Neural cell (in vitro differentiated cells): ENCODE data around the gene PTPN3. TPM values are rescaled to one million over a fixed set of nuclear protein-coding genes. Genes with fewer than 3 reads are reported as not detected.

ENCODE experiments used
- H2AFZ ChIP-seq: fragments of 200-600, 300-800 bp; sonication (generic), shearing (Covaris generic); 2 replicates; pipeline ENCODE4 v1.6.0; 2014; ENCODE audit warnings: low read depth, mild to moderate bottlenecking, antibody characterized with exemption, low read length, moderate library complexity
- H3F3A ChIP-seq: fragments of 200-600 bp; shearing (Covaris generic); 2 replicates; pipeline ENCODE4 v1.6.1; 2016; ENCODE audit warnings: mild to moderate bottlenecking, moderate library complexity, mixed read lengths, antibody characterized with exemption, low read length; ENCODE audit not compliant: insufficient read depth, poor library complexity, severe bottlenecking
- H3K27ac ChIP-seq: fragments of 200-600, 300-800 bp; sonication (generic), shearing (Covaris generic); 2 replicates; pipeline ENCODE4 v1.5.1; 2014; ENCODE audit warnings: mild to moderate bottlenecking, low read length, moderate library complexity
- H3K27me3 ChIP-seq: fragments of 300-800, 200-600 bp; sonication (generic), shearing (Covaris generic); 2 replicates; pipeline ENCODE4 v1.6.0; 2014; ENCODE audit warnings: mild to moderate bottlenecking, low read depth, low read length, moderate library complexity; ENCODE audit not compliant: insufficient read depth
- H3K36me3 ChIP-seq: fragments of 300-800, 200-600 bp; sonication (generic), shearing (Covaris generic); 2 replicates; pipeline ENCODE4 v1.5.1; 2014; ENCODE audit warnings: mild to moderate bottlenecking, antibody characterized with exemption, low read length, moderate library complexity; ENCODE audit not compliant: insufficient read depth
- H3K4me2 ChIP-seq: fragments of 300-800, 200-600 bp; sonication (generic), shearing (Covaris generic); 2 replicates; pipeline ENCODE4 v1.6.0; 2014; ENCODE audit warnings: mild to moderate bottlenecking, low read length
- H3K4me3 ChIP-seq: fragments of 300-800, 200-600 bp; sonication (generic), shearing (Covaris generic); 2 replicates; pipeline ENCODE4 v1.5.1; 2014; ENCODE audit warnings: mild to moderate bottlenecking, low read length, moderate library complexity
- H3K79me2 ChIP-seq: fragments of 200-600 bp; shearing (Covaris generic); replicated peaks from 2 replicates; pipeline ENCODE4 v1.6.0; 2014; ENCODE audit warnings: mild to moderate bottlenecking, low read length, moderate library complexity; ENCODE audit not compliant: insufficient read depth
- H3K9ac ChIP-seq: fragments of 300-800, 200-600 bp; sonication (generic), shearing (Covaris generic); 2 replicates; pipeline ENCODE4 v1.6.1; 2016; ENCODE audit warnings: mild to moderate bottlenecking, low read length, mixed read lengths
- H3K9me2 ChIP-seq: fragments of 200-600 bp; shearing (Covaris generic); 2 replicates; pipeline ENCODE4 v1.6.1; 2016; ENCODE audit warnings: mild to moderate bottlenecking, low read length, mixed read lengths; ENCODE audit not compliant: insufficient read depth
- H3K9me3 ChIP-seq: fragments of 200-600, 300-800 bp; sonication (generic), shearing (Covaris generic); 2 replicates; pipeline ENCODE4 v1.6.1; 2016; ENCODE audit warnings: mild to moderate bottlenecking, mixed run types, low read length, moderate library complexity, mixed read lengths
- H4K20me1 ChIP-seq: fragments of 200-600 bp; shearing (Covaris generic); 2 replicates; pipeline ENCODE4 v1.6.1; 2016; ENCODE audit warnings: mild to moderate bottlenecking, mixed run types; ENCODE audit not compliant: insufficient read depth
- EP300 ChIP-seq: fragments of 450-650 bp; conservative IDR thresholded peaks from 2 replicates; pipeline ENCODE4 v1.6.1; 2014; ENCODE audit warnings: antibody characterized with exemption, mild to moderate bottlenecking, moderate library complexity; ENCODE audit not compliant: poor library complexity, severe bottlenecking
- EZH2 ChIP-seq: fragments of 200-600, 300-800 bp; shearing (Covaris generic), sonication (generic); IDR thresholded peaks from 2 replicates; pipeline ENCODE4 v1.6.1; 2014; ENCODE audit warnings: antibody characterized with exemption, low read length, borderline replicate concordance, mild to moderate bottlenecking; ENCODE audit not compliant: insufficient read depth, poor library complexity, severe bottlenecking
- MXI1 ChIP-seq: fragments of 450-650 bp; conservative IDR thresholded peaks from 2 replicates; pipeline ENCODE4 v1.6.1; 2014; ENCODE audit warnings: antibody characterized with exemption, mild to moderate bottlenecking; ENCODE audit not compliant: poor library complexity, severe bottlenecking
- RAD21 ChIP-seq: fragments of 450-650 bp; conservative IDR thresholded peaks from 2 replicates; pipeline ENCODE4 v1.6.1; 2014; ENCODE audit warnings: antibody characterized with exemption, mild to moderate bottlenecking, moderate library complexity
- SMC3 ChIP-seq: fragments of 450-650 bp; conservative IDR thresholded peaks from 2 replicates; pipeline ENCODE4 v1.6.1; 2014; ENCODE audit warnings: antibody characterized with exemption, mild to moderate bottlenecking, moderate library complexity; ENCODE audit not compliant: poor library complexity
- polyA plus RNA-seq: library from polyadenylated mRNA; depleted of rRNA; stranded (reverse); fragments of >200 nt; gene quantifications from 2 replicates; pipeline ENCODE4 v1.2.3, GENCODE V29; 2014
- TF ChIP-seq, protein P1 (sequence below): fragments of 450-650 bp; IDR thresholded peaks from 2 replicates; pipeline ENCODE4 v1.5.1; 2014; ENCODE audit warnings: antibody characterized with exemption, mild to moderate bottlenecking, moderate library complexity; ENCODE audit not compliant: poor library complexity, severe bottlenecking
- TF ChIP-seq, protein P2 (sequence below): IDR thresholded peaks from 2 replicates; pipeline ENCODE4 v1.6.1; 2012; ENCODE audit warnings: borderline replicate concordance

The PTPN3 gene
- polyA plus RNA-seq, 1 donor from 2014 or later: 3.8 TPM

DNA sequence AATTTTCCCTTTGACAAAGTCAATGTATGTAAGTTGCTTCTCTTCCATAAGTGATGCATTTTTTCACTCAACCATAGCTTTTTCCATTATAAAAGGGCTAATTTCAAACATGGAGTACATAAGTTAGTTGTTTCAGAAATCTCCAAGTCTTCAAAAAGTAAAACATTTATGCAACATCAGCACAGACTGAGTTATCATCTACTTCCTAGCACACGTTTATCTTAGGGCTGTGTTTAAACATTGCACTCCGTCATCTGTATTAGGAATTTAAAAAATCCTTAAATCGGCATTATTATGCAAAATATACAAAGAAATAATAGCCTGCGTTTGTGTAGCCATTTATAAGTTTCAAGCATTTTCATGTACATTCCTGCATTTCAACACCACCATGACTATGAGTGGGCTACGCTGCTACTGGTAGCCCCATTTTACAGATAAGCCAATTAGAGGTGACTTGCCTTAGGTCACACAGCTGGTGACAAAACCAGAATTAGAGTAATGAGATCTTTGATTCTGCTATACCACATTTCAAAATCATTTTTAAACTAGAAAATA lies 43.4 kb downstream of the PTPN3 start:
- TF ChIP-seq, protein P1, sequence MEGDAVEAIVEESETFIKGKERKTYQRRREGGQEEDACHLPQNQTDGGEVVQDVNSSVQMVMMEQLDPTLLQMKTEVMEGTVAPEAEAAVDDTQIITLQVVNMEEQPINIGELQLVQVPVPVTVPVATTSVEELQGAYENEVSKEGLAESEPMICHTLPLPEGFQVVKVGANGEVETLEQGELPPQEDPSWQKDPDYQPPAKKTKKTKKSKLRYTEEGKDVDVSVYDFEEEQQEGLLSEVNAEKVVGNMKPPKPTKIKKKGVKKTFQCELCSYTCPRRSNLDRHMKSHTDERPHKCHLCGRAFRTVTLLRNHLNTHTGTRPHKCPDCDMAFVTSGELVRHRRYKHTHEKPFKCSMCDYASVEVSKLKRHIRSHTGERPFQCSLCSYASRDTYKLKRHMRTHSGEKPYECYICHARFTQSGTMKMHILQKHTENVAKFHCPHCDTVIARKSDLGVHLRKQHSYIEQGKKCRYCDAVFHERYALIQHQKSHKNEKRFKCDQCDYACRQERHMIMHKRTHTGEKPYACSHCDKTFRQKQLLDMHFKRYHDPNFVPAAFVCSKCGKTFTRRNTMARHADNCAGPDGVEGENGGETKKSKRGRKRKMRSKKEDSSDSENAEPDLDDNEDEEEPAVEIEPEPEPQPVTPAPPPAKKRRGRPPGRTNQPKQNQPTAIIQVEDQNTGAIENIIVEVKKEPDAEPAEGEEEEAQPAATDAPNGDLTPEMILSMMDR: no peak
- TF ChIP-seq RAD21: no peak
- H3K27me3 ChIP-seq: no peaks in the 10 kb centered on the region
- H3K36me3 ChIP-seq: no peaks in the 10 kb centered on the region
- H3K9me3 ChIP-seq: no peaks in the 10 kb centered on the region
- H4K20me1 ChIP-seq: no peaks in the 10 kb centered on the region
- no peak overlapping the region for H3K4me2 ChIP-seq
- no peak overlapping the region for H3K27ac ChIP-seq
- no peak overlapping the region for H2AFZ ChIP-seq
- H3F3A ChIP-seq: no peaks in the 10 kb centered on the region
- no peak overlapping the region for H3K4me3 ChIP-seq
- H3K9me2 ChIP-seq: no peaks in the 10 kb centered on the region
- H3K79me2 ChIP-seq: no peaks in the 10 kb centered on the region
- H3K9ac ChIP-seq: no peak overlapping the region

DNA sequence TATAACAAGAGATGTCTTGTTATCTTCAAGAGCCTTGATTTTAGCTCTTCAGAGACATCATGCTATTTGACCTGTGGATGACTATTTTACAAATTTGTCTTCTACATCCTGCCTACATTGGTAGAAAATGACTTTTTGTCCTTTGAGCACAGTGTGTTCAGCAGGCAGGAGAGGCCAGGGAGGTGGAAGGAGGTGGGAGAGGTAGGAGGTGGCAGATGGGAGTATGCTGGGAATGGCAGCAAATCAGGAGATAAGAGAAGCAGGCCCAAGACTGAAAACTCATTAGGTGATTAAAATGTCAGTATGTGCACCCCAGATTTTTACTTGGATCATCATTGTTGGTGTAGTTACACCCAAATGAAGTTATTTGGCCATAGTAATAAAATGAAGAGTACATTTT lies 44.1 kb downstream of the PTPN3 start:
- no peaks in the 10 kb centered on the region for H3K27me3 ChIP-seq
- no peaks in the 10 kb centered on the region for H3F3A ChIP-seq
- no peak overlapping the region for H2AFZ ChIP-seq
- no peak overlapping the region for H3K4me3 ChIP-seq
- H3K36me3 ChIP-seq: no peaks in the 10 kb centered on the region
- no peaks in the 10 kb centered on the region for H3K9me3 ChIP-seq
- no peak overlapping the region for H3K9ac ChIP-seq
- no peak overlapping the region for H3K4me2 ChIP-seq
- no peaks in the 10 kb centered on the region for H4K20me1 ChIP-seq
- no peak overlapping the region for H3K27ac ChIP-seq
- no peaks in the 10 kb centered on the region for H3K9me2 ChIP-seq
- no peaks in the 10 kb centered on the region for H3K79me2 ChIP-seq
- TF ChIP-seq MXI1 (no peak), EP300 (no peak), RAD21 (no peak), EZH2 (no peak), SMC3 (no peak)
- TF ChIP-seq, protein P2, sequence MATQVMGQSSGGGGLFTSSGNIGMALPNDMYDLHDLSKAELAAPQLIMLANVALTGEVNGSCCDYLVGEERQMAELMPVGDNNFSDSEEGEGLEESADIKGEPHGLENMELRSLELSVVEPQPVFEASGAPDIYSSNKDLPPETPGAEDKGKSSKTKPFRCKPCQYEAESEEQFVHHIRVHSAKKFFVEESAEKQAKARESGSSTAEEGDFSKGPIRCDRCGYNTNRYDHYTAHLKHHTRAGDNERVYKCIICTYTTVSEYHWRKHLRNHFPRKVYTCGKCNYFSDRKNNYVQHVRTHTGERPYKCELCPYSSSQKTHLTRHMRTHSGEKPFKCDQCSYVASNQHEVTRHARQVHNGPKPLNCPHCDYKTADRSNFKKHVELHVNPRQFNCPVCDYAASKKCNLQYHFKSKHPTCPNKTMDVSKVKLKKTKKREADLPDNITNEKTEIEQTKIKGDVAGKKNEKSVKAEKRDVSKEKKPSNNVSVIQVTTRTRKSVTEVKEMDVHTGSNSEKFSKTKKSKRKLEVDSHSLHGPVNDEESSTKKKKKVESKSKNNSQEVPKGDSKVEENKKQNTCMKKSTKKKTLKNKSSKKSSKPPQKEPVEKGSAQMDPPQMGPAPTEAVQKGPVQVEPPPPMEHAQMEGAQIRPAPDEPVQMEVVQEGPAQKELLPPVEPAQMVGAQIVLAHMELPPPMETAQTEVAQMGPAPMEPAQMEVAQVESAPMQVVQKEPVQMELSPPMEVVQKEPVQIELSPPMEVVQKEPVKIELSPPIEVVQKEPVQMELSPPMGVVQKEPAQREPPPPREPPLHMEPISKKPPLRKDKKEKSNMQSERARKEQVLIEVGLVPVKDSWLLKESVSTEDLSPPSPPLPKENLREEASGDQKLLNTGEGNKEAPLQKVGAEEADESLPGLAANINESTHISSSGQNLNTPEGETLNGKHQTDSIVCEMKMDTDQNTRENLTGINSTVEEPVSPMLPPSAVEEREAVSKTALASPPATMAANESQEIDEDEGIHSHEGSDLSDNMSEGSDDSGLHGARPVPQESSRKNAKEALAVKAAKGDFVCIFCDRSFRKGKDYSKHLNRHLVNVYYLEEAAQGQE: no peak
- TF ChIP-seq, protein P1: no peak
